ENCODE measurements around the gene TOB2.
"Not testable (repeated sequence)": the region's sequence is repeated elsewhere in the genome, so short reads cannot be mapped to it uniquely, and the experiment has no call there.

Gene TOB2

GRCh38 chr22:41431656-41432055 lies 14.9 kb downstream of the TOB2 start:
- no peak for DNase-seq

DNA sequence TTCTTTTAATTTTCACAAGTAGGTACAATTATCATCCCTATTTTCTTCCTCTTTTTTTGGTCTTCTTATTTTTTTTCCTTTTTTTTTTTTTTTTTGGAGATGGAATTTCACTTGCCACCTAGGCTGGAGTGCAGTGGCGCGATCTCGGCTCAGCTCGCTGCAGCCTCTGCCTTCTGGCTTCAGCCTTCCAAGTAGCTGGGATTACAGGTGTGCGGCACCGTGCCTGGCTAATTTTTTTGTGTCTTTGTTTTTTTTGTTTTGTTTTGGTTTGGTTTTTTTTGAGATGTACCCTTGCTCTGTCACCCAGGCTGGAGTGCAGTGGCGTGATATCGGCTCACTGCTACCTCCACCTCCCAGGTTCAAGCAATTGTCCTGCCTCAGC lies 16.7 kb downstream of the TOB2 start:
- DNase-seq = no peak

DNA sequence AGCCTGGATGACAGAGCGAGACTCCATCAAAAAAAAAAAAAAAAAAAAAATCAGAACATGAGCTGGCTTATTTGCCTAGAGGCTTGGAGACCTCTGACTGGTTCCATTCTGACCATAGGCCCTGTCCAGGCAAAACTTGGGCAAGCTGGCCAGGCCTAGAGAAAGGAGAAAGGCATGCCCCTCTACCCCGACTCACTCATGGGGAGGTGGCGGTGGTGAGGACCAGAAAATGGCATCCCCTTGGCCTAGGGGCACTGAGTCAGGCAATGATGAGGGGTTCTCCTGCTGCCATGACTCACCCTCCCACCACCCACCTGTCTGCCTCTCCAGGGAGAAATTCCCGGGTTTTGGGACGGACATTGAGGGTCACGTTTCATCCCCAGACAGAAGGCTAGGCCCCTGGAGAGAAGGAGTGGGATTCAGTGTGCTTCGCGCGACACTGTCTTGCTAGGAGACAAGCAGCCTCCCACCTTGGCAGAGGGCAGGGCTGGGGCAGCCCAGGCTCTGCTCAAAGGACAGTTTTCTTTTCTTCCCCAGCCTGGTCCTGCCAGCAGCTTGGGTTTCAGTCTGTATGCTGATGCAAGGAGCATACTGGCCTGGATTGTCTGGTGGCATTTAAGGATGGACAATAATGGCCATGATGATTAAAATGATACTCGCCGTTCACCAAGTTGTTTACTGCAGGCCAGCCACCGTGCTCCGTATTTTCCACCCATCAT lies 17.2 kb downstream of the TOB2 start:
- DNase-seq = no peak

GRCh38 chr22:41425660-41426365 lies 20.8 kb downstream of the TOB2 start:
- DNase-seq = no peak

DNA sequence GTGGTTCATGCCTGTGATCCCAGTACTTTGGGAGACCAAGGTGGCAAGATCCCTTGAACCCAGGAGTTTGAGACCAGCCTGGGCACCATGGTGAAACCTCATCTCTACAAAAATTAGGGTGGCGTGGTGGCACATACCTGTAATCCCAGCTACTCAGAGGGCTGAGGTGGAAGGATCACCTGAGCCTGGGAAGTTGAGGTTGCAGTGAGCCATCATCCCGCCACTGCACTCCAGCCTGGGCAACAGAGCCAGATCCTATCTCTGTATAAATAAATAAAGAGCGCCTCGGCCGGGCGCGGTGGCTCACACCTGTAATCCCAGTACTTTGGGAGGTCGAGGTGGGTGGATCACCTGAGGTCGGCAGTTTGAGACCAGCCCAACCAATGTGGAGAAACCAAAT lies 27.9 kb downstream of the TOB2 start:
- DNase-seq = no peak

GRCh38 chr22:41417622-41418390 lies 28.8 kb downstream of the TOB2 start:
- DNase-seq = no peak

DNA sequence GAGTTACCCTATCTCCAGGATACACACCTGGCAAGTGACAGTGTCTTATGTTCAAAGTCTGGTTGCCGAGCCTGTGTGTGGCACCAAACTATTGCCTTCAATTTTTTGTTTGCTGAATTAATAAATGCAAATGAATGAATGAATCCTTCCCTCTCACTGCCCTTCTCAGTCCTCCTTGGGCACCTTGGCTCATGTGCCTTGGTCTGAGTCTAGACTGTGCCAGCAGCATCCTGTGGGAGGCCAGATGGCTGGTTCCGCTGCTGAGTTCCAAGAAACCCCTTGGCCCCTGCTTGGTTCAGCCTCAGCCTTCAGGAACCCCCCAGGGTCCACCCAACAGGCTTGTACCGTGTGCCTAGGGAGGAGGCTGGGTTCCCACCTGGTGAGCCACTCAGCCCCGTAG lies 31.0 kb downstream of the TOB2 start:
- no peak for DNase-seq

DNA sequence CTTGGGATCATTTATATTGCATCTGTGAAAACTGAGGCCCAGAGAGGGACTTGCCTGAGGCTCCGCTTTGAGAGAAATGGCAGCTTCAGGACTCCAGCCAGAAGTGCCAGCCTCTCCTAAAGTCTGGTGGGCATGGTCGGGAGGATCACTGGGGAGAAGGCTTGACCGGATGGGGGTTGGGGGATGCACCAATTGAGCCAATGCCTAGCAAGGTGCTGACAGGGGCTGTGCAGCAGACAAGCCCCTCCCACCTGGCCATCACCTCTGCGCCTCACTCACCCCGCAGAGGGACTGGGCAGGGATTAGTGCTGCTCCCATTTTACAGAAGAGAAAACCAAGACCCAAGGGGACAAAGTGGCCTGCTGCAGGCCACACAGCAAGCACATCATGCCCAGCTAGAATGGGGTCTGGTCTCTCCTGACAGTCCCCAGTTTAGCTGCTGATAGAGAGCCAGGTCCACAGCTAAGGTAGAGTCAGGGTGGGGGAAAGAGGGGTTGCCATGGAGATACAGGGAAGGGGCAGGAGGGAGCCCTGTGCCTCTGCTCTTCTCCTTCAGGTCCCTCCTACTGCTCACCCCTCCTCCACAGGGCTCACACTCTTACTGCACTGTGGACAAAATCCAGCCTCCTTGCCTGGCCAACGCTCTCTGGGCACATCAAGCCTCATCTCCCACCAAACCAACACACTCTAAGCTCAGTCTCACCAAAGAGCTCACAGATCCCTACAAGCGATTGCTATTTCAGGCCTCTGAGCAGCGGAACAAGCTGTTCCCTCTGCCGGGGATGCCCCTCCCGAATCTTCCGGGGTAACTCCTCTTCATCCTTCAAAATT lies 35.4 kb downstream of the TOB2 start:
- no peak for DNase-seq

GRCh38 chr22:41410311-41410751 lies 36.3 kb downstream of the TOB2 start:
- no peak for DNase-seq

DNA sequence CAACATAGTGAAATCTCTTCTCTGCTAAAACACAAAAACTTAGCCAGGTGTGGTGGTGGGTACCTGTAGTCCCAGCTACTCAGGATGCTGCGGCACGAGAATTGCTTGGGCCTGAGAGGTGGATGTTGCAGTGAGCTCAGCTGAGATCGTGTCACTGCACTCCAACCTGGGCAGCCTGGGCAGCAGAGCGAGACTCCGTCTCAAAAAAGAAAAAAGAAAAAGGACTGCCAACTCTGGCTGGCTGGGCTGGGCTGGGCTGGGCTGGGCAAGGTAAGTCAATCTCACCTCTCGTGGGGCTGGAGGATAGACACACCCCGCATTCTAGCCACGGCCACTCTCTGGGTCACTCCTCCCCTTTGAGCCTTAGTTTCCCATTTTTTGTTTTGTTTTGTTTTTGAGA lies 37.9 kb downstream of the TOB2 start:
- no peak for DNase-seq

- no peak for DNase-seq
Observed at GRCh38 chr22:41407433-41407832, 39.2 kb downstream of the TOB2 start.

DNA sequence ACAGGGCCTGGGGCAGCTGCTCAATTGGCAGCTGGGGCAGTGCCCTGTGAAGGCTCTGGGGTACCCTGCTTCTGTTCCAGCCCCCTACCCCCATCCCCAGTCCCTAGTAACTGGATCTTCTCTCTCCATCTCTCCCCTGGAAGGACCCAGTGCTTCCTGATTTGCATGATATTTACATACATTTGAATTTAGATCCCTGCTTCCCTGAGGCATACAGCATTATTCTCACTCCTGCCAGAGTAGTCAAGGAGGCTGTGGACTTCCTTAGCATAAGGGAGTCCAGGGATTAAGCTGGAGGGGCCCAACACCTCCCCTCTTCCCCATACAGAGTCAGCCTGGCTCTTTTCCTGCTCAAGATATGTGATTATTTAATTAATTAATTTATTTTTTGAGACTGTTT lies 40.2 kb downstream of the TOB2 start:
- DNase-seq = no peak

DNA sequence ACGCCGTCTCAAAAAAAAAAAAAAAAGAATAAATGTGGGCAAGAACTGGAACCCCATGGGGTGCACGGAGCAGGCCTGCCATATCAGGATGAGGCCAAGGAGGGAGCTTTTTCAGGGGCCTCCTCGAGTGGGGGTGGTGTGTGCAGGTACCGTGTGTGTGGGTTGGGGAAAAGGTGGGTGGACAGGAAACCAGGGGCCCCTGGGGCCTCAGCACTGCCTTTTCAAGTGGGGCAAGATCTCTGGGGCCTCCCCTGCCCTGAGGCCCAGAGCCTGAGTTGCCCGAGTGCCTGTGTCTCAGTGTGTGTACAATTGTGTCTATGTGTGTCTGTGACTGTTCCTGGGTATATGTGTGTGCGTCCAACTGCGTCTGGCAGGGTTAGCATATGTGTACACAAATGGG lies 41.0 kb downstream of the TOB2 start:
- no peak for DNase-seq

- DNase-seq = peak; percentile 74
Observed at GRCh38 chr22:41403532-41404318, 42.9 kb downstream of the TOB2 start.

DNA sequence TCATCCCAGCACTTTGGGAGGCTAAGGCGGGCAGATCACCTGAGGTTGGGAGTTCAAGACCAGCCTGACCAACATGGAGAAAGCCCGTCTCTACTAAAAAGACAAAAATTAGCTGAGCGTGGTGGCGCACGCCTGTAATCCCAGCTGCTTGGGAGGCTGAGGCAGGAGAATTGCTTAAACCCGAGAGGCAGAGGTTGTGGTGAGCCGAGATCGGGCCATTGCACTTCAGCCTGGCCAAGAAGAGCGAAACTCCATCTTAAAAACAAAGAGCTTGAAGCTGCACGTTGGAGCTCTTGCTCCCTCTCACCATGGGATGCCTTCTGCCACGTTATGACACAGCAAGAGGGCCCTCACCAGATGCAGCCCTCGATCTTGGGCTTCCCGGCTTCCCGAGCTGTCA lies 43.8 kb downstream of the TOB2 start:
- not testable (repeated sequence) for DNase-seq

GRCh38 chr22:41401781-41402648 lies 44.6 kb downstream of the TOB2 start:
- no peak for DNase-seq

DNA sequence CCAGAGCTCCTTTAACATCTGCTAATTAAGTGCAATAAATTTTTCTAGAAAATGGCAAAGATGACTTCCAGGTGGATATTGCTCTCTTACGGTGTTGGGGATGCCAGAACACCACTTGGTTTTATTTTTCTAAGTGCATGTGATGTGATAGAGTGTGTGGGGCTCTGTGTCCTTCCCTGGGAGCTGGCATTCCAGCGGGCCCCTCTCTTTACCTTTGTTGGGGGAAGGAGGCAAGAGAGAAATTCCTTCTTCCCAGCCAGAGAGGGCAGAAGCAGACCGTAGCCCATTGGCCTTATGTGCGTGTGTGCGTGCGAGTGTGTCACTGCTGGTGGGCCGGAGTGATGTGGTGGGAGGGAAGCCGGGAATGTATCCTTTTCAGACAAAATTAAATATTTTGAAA lies 47.7 kb downstream of the TOB2 start:
- DNase-seq = no peak

- DNase-seq = no peak
Observed at GRCh38 chr22:41397143-41397811, 49.3 kb downstream of the TOB2 start.

DNA sequence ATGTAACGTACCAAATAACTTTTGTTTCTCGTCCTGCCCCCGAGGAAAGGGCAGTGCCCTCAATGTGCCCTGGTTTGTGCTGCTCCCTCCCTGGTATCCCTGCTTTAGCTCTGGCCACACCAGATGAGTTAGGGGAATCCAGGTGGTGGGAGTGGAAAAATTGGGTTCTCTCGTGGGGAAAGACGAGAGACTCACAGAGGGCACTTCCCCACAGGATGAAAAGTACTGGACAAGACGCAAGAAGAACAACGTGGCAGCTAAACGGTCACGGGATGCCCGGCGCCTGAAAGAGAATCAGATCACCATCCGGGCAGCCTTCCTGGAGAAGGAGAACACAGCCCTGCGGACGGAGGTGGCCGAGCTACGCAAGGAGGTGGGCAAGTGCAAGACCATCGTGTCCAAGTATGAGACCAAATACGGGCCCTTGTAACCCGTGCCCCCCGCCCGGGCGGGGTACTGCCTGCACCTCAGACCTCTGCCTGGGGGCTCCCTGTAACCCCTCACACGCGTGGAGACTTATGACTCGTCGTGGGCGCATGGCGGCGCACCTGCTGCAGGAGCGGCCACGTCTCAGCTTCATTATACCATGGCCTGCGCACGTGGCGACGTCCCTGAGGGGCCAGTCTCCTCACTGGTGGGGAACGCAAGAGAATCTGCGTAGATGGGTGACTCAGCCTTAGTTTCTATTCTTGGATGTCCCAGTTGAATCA lies 50.9 kb downstream of the TOB2 start:
- no peak for DNase-seq
